HL-60 (cell line): ENCODE data around the gene RAB3C.

Experiments used
- CTCF ChIP-seq: IDR thresholded peaks from one replicate; pipeline ENCODE4 v1.5.1; 2011; ENCODE audit warnings: low read length, control low read depth, inconsistent platforms; ENCODE audit not compliant: insufficient read depth
- GABPA ChIP-seq: IDR thresholded peaks from 2 replicates; pipeline ENCODE4 v1.6.1; 2012; ENCODE audit warnings: low read depth
- POLR2AphosphoS5 ChIP-seq: IDR thresholded peaks from 2 replicates; pipeline ENCODE4 v1.6.1; 2012; ENCODE audit warnings: low read depth
- TF ChIP-seq, protein P1 (sequence below): IDR thresholded peaks from 2 replicates; pipeline ENCODE4 v1.6.1; 2012; ENCODE audit warnings: low read depth; ENCODE audit not compliant: insufficient replicate concordance

GRCh38 chr5:58622936-58623871, 40.3 kb downstream of the RAB3C start:
- no peak for TF ChIP-seq GABPA
- TF ChIP-seq CTCF: no peak
- TF ChIP-seq, protein P1, sequence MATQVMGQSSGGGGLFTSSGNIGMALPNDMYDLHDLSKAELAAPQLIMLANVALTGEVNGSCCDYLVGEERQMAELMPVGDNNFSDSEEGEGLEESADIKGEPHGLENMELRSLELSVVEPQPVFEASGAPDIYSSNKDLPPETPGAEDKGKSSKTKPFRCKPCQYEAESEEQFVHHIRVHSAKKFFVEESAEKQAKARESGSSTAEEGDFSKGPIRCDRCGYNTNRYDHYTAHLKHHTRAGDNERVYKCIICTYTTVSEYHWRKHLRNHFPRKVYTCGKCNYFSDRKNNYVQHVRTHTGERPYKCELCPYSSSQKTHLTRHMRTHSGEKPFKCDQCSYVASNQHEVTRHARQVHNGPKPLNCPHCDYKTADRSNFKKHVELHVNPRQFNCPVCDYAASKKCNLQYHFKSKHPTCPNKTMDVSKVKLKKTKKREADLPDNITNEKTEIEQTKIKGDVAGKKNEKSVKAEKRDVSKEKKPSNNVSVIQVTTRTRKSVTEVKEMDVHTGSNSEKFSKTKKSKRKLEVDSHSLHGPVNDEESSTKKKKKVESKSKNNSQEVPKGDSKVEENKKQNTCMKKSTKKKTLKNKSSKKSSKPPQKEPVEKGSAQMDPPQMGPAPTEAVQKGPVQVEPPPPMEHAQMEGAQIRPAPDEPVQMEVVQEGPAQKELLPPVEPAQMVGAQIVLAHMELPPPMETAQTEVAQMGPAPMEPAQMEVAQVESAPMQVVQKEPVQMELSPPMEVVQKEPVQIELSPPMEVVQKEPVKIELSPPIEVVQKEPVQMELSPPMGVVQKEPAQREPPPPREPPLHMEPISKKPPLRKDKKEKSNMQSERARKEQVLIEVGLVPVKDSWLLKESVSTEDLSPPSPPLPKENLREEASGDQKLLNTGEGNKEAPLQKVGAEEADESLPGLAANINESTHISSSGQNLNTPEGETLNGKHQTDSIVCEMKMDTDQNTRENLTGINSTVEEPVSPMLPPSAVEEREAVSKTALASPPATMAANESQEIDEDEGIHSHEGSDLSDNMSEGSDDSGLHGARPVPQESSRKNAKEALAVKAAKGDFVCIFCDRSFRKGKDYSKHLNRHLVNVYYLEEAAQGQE: no peak
- no peak for TF ChIP-seq POLR2AphosphoS5
